T1000 (cell line): ENCODE results near the gene TMOD2.
"Not testable (repeated sequence)": the region's sequence is repeated elsewhere in the genome, so short reads cannot be mapped to it uniquely, and the experiment has no call there.

Source experiments
- DNase-seq: peaks from one replicate; lab custom pipeline; 2025; ENCODE audit warnings: mixed read lengths; lab: John Stamatoyannopoulos, UW

TMOD2 gene

DNA sequence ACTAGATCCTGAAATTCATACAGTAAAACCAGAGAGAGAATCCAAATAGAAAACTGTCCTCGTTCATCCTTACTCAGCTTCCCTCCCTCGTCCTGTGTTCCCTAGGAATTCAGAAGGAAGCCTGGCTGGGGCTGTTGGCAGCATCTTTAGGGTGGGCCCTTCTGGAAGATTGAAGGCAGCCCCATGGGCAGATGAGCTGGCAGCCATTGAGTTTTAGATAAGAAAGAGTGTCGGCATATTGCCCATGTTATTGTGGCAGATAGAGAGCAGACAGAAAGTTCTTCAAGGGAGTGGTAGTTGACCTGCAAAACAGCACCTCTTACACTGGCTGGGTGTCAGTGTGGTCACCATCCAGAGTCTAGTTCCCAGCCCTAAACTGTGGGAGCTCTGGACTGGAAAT lies 23.5 kb downstream of the TMOD2 start:
- DNase-seq = no peak

DNA sequence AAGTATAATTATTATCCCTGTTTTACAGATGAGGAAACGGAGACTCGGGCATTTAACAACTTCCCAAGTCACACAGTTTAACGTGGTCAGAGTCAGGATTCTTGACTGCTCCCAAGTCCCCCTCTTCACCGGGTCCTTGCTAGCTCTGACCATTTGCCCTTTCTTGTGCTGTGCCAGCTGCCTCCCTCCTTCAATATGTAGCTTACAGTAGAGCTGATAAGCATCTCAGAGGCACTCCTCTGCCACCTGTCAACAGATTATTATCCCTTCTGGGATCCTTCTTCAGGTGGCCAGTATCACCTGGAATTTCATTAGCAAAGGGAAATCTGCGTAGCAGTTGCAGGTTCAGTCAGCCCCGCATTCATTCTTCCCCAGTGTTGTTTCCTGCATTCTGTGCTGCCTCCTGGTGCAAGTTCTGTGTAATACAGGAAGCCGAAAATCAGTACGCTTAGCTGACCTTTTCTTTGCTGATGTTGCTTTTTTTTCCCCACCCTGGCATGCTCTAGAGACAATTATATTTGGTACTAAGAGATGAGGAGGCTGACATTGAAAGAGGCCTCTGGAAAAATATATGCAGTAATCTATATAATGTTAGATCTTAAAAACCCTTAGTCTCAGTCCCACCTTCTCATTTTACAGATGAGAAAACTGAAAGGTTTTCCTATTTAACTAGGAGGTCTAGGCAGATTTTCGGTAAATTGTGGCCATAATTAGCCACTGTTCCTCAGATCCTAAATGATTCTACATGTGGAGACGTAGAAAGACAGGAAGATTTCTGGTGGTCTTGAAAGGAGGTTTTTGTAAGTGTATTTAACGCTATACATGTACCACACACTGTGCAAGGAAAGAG lies 24.8 kb downstream of the TMOD2 start:
- no peak for DNase-seq

DNA sequence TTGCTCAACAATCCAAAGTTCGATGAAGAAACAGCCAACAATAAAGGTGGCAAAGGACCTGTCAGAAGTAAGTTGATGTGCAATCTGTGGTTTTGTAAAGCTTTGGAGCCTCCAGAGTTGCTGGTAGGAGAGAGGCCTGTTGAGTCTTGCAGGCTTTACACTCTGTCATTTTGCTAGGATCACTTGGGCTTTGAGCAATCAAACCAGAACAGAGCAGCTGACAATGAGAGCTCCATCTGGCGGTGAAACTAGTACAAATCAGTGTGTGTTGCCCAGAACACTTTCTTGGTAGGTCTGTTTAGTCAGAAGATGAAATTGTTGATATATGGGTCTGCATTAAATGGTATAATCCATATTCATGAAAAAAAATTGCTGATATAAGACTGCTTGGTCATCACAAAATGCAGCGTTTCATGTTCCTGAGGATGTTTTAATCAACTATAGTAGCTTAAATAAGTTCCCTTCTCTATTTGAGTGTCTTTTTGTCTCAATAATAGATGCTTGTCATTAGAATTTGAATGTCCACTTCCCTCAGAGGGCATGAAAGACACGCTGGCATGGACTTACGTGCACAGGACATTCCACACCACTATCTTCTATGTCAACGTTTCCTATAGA lies 25.7 kb downstream of the TMOD2 start:
- DNase-seq = peak; percentile 27

DNA sequence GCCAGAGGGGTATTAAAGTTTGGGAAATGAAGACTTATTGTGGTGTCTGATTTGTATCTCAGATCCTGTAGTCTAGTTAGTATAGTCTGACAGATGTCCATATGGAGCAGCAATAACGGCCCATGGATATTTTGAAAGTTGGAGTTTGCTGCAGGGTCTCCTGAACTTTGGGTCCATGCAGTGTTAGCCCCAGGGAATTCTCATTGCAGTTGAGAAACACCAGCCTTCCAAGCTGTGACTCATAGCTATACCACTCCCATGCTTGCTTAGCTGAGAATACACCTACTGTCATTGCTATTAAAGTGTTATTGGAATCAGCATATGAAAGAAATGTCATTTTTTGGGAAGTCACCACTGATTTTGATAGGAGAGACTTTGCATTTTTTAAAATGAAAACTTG lies 29.2 kb downstream of the TMOD2 start:
- no peak for DNase-seq

DNA sequence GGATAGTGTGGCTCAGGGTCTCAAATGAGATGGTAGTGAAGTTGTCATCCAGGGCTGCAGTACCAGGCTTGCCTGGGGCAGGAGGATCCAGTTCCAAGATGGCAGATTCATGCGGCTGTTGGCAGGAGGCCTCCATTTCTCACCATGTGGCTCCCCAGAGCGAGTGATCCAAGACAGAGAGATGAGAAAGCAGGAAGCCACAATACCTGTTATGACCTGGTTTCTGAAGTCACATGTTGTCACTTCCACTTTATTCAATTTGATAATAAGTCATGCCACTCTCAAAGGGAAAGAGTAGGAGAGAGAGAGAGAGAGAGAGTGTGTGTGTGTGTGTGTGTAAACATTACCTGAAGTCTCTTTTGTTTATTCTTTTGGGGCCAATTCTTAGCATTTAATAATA lies 30.1 kb downstream of the TMOD2 start:
- no peak for DNase-seq

DNA sequence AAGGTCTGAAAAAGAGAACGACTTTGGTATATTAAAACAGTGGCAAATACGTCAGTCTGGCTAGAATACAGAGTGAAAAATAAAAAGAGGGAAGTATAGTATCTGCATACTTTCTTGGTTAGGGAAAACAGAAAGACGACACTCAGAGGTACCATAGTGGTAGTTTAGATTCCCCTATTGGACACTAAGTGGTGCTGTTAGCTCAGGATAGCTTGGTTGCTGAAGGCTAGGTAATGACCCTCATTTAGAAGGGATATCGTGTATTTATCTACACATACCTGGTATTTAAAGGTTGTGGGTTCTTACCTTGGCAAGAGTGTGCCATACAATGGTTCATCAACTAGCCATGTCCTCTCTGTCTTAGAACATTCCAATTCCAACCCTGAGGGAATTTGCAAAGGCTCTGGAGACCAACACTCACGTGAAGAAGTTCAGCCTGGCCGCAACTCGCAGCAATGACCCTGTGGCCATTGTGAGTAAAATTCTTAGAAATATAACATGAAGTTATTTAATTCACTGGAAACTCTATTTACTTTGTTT lies 31.0 kb downstream of the TMOD2 start:
- DNase-seq = no peak

DNA sequence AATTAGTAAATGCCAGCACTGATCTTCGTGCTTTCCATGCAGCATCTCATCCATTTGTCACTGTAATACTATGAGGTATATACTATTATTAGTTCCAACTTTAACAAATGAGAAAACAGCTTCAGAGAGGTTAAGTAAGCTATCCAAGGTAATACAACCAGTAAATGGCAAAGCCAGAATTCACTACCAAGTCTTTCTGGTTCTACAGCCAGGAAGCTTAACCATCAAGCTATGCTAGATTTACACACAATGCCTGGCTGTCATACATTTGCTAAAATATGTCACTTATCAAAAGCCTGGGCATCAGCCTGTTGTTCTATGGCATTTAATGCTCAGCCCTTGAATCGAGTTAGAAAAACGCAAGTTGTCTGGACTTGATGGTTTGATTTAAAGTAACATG lies 32.6 kb downstream of the TMOD2 start:
- DNase-seq = no peak

DNA sequence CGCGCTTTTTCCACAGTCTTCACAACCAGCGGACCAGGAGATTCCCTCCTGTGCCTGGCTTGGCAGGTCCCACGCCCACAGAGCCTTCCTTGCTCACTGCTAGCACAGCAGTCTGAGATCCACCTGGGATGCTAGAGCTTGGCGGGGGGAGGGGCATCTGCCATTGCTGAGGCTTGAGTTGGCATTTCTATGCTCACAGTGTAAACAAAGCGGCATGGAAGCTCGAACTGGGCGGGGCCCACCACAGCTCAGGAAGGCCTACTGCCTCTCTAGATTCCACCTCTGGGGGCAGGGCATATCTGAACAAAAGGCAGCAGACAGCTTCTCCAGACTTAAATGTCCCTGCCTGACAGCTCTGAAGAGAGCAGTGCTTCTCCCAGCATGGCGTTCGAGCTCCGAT lies 35.7 kb downstream of the TMOD2 start:
- not testable (repeated sequence) for DNase-seq

DNA sequence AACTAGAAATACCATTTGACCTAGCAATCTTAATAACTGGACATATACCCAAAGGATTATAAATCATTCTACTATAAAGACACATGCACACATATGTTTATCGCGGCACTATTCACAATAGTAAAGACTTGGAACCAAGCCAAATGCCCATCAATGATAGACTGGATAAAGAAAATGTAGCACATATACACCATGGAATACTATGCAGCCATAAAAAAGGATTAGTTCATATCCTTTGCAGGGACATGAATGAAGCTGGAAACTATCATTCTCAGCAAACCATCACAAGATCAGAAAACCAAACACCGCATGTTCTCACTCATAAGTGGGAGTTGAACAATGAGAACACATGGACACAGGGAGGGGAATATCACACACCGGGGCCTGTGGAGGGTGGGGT lies 41.1 kb downstream of the TMOD2 start:
- not testable (repeated sequence) for DNase-seq

DNA sequence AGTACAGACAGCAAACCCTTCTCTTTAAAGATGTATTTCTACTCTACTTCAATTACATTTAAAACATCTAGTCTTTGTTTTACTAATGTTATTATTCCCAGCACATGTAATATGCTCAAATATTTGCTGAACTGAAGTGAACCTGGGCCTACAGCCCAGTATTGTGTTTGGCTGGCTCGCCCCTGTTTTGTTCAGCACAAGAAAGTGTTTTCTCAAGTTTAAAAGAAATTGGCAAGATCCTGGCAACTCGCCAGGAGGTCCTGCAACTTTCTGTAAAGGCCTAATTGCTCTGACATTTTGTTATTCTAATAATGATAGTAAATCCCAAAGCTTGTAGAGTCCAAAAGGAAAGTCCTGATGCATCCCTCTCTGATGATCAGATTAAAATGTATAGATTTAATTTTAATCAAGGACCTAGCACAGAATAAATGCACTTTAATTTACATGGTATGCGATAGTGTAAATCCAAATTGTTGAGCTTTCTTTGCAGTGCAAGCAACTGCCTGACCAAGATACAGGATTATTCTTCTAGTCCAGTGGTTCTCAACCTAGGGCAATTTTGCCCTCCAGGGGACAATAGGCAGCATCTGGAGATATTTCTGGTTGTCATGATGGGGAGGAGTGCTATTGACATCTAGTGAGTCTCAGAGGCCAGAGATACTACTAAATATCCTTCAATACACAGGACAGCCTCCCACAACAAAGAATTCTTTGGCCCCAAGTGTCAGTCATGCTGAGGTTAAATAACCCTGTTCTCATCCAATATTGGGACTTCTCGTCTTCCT lies 42.3 kb downstream of the TMOD2 start:
- no peak for DNase-seq

DNA sequence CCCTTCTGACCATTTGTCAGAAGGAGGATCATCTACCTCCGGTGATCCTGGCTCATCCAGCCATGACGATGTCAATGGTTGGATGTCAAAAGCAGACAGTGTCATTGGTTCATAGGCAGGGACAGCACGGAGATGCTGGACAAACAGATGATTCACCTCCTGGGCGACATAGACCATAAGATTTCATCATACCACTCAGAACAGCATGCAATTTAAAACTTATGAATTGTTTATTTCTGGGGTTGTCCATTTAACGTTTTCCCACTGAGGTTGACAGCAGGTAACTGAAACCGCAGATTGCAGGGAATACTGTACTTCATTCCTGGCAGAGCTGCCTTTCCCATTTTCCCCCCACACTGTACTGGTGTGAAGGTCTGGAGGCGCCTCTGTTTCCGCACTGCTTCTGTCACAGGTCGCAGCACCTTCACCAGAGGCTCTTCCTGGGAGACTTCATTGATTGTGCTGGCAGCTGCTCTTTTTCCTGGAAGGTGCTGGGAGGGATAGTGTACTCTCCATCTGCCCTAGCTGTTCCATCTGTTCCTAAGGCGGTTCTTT lies 45.5 kb downstream of the TMOD2 start:
- no peak for DNase-seq

DNA sequence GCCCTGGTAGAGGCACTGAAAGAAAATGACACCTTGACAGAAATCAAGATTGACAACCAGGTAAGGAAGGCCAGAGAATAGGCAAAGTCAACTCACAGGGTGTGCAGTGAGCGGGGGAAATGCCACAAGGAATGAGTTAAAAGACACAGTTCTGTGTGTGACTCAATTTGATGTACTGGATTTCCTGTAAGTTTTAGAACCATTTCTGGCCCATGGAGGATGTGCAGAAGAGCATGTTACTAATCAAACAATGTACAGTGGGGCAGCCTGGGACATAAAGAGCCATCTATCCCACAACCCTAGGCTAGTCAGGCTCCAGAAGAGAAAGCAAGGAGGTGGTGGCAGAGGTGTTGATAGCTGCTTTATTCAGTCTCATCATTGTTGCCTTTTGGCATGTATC lies 46.9 kb downstream of the TMOD2 start:
- no peak for DNase-seq

DNA sequence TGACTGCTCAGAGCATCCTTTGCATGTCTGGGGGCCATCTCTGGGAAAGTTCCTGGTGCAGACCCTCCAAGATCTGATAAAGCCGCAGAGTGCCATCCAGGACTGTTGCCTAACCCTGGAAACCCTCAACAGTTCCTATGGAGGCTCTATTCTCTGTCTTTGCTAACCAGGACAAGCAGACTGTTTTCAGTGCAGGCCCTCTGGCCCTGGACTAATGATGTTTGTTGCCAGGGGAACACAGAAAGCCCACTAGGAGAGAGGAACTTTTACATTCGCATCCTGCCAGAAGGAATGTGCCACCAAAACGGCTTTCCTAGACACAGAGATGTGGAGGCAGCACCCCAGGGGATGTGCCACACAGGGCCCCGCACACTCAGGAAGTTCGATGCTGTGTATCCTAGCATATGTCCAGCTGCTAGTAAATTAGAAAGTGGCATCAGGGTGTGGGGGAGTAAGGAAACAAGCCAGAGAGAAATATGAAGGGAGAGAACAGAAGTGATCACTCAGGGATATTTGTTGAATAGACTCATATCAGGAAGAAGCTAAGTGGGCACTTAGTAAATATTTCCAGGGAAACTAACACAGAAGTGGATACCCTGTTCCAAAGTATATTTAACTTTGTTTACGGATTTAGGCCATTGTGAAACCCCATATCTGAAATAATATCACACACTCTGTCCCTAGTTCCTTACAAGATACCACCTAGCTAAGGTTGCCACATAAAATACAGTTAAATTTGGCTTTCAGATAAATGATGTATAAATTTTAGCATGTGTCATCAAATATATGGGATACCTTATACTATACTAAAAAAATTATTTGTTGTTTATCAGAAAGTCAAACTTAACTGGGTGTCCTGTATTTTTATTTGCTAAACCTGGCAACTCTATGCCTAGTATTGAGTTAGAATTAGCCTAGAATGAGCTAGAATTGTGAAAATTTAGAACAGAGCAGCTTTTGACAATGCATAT lies 48.2 kb downstream of the TMOD2 start:
- no peak for DNase-seq

DNA sequence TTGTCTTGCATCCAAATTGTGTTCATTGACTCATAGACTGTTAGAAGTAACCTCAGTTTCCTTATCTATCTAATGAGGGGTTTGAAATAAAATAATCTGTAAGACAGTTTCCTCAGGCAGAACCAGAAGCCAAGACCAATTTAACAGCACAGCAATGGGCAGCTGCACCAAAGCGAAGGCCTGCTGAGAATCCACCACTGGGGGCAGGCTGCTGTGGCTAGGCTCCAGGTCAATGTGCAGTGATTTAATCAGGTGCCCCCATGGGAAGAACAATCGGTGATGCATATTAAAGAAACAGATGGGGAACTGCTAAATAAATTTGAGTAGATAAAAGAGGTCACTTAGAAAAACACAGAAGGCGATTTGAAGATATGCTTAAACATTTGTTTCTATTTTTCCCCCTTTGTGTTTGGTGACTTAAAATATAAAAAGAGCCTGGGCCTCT lies 50.0 kb downstream of the TMOD2 start:
- DNase-seq = no peak

DNA sequence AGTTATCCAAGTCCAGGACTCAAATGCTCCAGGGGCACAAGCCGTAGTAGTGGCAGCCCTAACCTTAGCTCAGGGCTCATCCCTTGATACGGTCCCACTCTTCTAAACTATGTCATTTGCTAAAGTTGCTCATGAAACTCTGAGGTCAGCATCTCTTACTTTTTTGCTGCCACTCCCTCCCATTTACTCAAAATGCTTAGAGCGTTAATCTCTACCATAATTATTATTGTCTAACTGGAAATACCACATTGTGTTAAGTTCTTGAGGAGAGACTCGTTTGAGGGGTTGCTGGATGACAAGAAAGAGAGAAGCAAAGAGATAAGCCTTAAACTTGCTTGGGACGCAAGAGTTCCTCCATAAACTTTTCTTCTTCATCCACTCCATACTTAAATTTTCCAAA lies 51.2 kb downstream of the TMOD2 start:
- no peak for DNase-seq

DNA sequence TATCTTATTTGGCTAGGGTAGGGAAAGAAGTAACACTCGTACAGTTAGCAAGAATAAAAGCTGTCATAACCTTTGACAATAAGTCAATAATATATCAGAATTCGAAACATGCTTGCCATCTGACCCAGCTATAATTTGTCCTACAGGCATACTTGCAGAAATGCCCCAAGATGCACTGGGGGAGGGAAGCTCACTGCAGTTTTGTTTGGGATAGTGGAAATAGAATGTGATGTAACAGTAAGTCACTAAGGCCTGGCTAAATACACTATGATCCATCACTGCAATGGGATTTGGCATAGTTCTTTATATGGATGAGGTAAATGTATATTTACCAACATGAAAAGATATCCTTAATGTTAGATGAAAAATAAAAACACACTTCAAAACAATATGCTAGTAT lies 52.6 kb downstream of the TMOD2 start:
- no peak for DNase-seq

DNA sequence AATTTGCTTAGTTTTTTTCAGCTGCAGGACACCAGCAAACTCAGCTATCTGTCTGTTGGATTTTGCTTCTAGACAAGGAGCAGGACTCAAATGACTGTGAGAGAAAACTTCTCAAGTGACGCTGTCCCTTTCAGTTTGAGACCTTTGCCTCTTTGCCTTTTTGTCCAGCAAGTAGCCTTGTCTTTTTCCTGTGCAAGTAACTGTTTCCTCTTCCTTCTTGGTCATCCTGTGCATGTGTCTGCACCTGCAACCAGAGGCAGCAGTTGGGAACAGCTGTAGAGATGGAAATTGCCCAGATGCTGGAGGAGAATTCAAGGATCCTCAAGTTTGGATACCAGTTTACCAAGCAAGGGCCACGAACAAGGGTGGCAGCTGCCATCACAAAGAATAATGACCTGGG lies 54.7 kb downstream of the TMOD2 start:
- no peak for DNase-seq

DNA sequence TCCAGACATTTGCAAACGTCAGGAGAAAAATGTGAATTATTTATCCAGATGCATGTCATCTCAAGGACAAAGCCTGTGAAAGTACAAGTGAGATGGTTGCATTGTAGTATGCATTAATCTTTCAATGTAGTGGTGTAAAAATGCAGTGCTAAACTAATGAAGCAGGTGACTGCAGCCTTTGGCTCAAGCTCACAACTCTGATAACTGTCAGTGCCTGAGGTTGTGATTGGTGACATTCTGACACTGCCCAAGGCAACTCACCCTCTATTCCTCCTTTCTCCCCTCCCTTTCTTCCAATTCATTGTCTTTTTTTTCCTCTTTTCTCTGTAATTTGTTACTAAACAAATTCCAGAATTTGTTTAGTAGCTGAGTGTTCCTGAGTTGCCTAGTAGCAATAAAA lies 58.1 kb downstream of the TMOD2 start:
- no peak for DNase-seq

DNA sequence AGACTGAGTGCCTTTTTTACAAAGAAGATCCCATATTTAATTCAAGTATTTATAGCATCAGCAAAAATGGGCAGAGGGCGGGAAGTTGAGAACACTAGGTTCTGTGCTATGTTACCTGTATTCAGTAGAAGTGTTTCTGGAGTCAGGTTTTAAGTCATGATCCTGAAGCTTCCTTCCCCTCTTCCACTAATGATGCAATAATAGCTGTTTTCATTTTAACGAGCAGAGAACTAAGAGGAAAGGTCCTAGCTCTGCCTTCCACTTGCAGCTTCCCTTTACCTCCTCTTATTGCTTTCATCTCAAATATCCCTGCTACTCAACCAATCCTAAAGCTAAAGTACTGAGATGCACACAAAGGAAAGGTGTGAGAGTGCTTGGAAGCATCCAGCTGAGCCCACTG lies 61.2 kb downstream of the TMOD2 start:
- DNase-seq = no peak

DNA sequence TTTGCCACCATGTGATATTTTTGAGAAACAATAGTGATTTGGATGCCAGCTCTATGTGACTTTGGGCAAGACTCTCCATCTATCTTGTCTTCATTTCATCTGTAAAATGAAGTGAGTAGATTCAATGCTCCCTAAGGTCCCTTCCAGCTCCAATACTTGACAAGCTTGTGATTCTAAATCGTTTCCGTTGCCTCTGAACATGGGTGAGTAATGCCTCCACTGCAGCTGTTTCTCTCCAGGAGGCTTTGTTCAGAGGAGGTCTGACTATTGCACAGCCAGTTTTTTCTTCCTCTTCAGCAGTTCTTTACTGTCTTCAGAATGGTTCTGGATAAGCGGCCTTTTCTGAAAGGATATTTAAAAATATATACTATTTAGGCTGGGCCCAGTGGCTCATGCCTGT lies 63.2 kb downstream of the TMOD2 start:
- no peak for DNase-seq

DNA sequence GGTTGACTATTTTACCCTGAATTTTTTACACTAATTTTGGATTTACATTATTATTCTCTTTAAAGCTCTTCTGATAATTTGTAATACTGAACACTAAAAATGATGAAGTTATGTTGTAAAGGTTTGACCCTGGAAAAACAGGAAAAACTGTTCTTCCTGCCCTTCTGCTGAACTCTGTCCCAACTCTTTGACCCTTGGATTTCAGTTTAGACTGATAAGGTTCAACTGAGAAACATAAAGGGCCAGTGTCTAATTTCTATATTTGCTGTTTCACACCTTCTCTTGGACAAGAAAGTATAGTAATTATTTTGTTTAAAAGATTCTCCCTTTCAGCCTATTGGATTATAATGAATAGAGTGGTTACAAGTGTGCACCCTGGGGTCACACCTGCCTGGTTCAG lies 65.2 kb downstream of the TMOD2 start:
- no peak for DNase-seq
